G401 (cell line): Measurements from ENCODE around the gene GUF1. TPM values are rescaled to one million over a fixed set of nuclear protein-coding genes. Genes with fewer than 3 reads are reported as not detected.

Source experiments
- total RNA-seq: library from RNA; depleted of rRNA; stranded (reverse); fragments of >200 nt; shearing (Covaris generic); gene quantifications from 2 replicates; pipeline ENCODE4 v1.2.3, GENCODE V29; 2014; rRNA removed

The GUF1 gene
- total RNA-seq, 1 experiment from 2014 or later = 25.2 TPM

Other genes with a start within 250 kb of the GUF1 start
- gene KCTD8, start 229.6 kb upstream of the GUF1 start, total RNA-seq = 0.12 TPM in 1 of 2 replicates, not detected in the other
- not detected in 2 replicates for gene YIPF7, start 26.8 kb upstream of the GUF1 start, total RNA-seq
- gene GNPDA2, start 48.1 kb downstream of the GUF1 start, total RNA-seq = 13.1 and 22.4 TPM in 2 replicates